Non-pigmented ciliary epithelial cell (primary cell): ENCODE data around the gene MTNR1A.
"Not testable (repeated sequence)": the region's sequence is repeated elsewhere in the genome, so short reads cannot be mapped to it uniquely, and the experiment has no call there.

ENCODE experiments used
- DNase-seq: peaks from one replicate; pipeline ENCODE4 v3.0.0-alpha.2; 2010; ENCODE audit warnings: low read depth

The MTNR1A gene

GRCh38 chr4:186561748-186562147 is 6.4 kb upstream of the MTNR1A start:
- DNase-seq: no peak

- no peak for DNase-seq
Observed at GRCh38 chr4:186560647-186561046, 5.3 kb upstream of the MTNR1A start.

GRCh38 chr4:186557486-186557885 is 2.1 kb upstream of the MTNR1A start:
- no peak for DNase-seq

- no peak for DNase-seq
Observed at GRCh38 chr4:186557061-186557460, 1.7 kb upstream of the MTNR1A start.

- DNase-seq: no peak
Observed at GRCh38 chr4:186554539-186554913, 841 bp downstream of the MTNR1A start.

DNA sequence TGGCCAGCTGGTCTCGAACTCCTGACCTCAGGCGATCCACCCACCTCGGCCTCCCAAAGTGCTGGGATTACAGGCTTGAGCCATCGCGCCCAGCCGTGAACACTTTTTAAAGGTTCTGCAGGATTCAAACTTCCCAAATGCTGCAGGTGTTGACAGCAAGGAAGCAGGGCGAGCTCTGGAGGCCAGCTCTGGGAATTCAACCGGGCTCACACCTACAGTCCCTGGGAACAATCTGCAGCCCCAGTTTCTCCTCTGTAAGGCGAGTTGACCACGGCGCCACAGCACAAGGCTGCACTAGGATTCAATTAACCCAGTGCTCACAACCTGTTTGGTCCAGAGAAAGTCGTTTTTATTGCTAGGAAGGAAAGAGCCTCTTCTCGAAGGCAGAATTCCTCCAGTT is 1.6 kb downstream of the MTNR1A start:
- DNase-seq: no peak

- no peak for DNase-seq
Observed at GRCh38 chr4:186551849-186552248, 3.5 kb downstream of the MTNR1A start.

DNA sequence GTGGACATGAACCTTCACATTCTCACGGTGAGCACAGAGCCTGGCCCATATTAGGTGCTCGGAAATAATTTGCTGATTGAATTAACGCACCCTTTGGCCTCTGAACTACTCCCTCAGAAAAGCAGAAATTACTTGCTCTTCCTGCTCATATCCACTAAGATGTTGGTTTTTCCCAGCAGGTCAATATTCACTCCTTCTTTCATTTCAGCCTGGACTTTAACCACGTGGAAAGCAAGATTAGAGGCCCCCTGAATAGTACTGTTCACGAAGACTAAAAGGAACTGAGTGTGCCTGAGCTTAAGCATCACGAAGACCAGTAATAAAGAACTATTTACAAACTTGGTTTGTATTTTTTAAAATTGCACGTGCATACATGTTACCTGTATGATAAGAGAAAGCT is 9.9 kb downstream of the MTNR1A start:
- no peak for DNase-seq

DNA sequence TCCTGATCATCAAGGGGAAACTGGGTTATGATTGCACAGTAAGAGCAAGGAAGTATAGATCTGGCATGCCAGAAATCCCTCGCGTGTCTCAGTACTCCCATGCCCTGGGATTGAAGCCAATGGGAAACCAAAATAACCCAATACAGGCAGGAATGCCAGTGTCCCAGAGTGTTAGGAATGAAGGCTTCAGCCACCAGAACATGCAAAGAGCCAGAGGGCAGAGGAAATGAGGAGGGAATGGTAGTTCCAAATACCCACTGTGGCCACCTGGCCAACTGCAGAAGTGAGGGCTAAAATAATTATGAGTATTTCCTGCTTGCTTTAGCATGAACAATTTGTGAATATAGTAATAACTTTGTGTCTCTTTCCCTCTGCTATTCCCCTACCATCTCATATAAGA is 12.2 kb downstream of the MTNR1A start:
- DNase-seq: no peak

DNA sequence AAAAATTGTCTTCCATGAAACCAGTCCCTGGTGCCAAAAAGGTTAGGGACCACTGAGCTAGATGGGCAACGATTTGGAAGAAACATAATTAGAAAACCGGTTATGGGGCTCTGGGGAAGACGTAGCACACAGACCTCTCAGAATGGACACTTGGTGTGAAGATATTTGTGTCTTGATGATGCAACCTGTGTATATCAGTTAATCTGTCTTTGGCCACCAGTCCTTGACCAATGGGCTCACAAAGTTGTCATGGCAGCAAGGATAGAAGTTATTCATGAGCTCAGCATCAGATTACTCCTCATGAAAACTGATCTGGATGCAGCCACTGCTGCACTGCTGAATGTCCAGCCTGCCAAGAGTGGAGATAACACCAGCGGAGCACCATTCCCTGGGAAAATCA is 13.6 kb downstream of the MTNR1A start:
- DNase-seq: no peak

- DNase-seq: no peak
Observed at GRCh38 chr4:186537843-186538521, 17.4 kb downstream of the MTNR1A start.

DNA sequence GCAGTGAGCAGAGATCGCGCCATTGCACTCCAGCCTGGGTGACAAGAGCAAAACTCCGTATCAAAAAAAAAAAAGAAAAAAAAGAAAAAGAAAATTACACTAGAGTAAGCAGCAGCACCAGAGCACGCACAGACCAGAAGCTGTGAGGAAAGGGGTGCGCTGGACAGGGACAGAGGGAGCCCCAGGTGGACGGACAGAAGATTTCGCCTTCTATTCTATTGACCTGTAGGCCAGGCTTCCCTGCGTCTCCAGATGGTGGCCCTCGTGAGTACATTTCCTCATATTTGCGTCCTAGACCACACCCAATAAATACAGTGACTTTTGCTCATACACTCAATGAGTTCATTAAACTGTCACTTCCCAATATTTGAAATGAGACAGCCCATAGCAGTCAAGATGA is 19.1 kb downstream of the MTNR1A start:
- DNase-seq: no peak

- no peak for DNase-seq
Observed at GRCh38 chr4:186534056-186534455, 21.3 kb downstream of the MTNR1A start.

GRCh38 chr4:186523927-186524326 is 31.4 kb downstream of the MTNR1A start:
- DNase-seq: not testable (repeated sequence)

DNA sequence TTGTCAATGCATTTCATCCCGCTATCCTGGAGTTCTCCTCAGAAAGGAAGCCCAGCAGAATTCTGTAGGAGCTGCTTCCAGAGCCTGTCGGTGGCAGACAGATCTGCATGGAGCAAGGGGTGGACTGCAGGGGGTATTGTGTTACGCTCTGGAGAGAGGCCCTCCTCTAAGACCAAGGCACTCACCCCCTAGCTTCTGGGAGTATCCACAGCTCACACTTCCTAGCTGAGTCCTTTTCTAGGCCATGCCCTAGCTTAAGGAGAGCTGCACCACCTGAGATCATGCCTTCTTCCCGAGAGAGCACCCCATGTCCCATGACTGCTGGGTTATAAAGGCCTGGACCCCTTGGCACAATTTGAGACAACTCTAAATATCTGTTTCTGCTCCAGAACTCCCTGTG is 39.1 kb downstream of the MTNR1A start:
- no peak for DNase-seq

- DNase-seq: no peak
Observed at GRCh38 chr4:186514271-186514950, 41.0 kb downstream of the MTNR1A start.

DNA sequence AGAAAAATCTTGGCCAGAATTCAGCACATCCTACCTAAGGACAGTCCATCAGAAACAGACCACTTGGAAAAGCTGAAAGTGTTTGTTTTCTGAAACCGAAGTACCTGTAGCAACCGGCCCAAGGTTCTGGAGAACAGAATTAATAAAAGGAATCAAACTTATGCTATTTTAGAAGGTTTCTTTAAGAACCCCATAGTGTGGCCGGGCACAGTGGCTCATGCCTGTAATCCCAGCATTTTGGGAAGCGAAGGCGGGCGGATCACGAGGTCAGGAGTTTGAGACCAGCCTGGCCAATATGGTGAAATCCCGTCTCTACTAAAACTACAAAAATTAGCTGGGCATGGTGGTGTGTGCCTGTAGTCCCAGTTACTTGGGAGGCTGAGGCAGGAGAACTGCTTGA is 50.6 kb downstream of the MTNR1A start:
- DNase-seq: not testable (repeated sequence)

DNA sequence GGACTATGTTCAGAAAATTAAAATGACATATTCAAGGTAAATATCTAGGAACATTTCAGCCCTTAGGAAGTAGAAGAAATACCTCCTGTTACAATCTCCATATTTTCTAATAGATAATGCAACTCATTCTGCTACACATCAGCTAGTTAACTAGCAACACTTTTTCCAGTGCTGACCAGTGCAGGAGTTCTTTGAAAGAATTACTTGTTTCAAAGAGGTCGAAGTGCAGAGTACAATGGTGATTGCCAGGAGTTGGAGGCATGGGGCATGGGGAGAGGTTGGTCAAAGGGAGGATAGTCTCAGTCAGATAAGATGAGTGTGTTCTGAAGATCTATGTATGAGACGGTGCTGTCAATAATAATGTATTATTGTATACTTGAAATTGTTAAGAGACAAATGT is 53.1 kb downstream of the MTNR1A start:
- no peak for DNase-seq

DNA sequence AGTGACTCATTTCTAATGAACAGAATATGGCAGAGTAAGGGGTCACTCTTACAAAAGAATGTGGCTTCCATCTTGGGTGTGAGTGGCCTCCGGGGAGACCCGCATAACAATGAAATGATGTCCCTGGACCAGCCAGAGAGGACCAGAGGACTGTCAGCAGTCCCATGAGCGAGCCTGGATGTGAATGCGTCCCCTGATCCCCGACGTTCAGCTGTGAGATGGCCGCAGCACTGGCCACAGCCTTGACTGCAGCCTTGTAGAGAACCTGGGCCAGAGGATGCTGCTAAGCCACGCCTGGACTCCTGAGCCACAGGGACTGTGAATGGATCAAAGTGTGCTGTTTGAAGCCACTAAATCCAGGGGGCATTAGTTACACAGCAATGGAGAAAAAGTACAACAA is 53.8 kb downstream of the MTNR1A start:
- no peak for DNase-seq

DNA sequence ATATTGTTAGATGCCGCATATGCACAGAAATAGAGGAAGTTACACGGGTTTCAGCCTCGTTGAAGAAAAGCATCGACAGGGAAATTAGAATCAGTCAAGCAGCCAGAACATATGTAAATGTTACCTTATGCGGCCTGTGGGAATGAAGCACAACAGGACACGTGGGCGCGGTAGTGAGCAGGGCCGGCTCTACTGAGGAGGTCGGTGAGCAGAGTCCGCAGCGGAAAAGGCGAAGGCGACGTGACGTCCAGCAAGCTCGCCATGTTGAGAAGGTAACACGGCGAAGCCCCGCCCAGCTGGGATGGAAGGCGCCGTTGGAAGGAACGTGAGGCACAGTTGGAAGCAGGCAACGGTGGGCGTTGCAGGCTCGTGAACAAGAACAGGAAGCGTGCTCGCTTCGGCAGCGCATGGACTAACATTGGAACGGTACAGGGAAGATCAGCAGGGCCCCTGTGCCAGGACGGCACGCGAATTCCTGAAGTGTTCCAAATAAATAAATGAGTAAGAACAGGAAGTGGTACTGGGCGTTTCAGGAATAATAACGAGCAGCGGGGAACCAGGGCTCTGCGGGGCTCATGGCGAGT is 54.6 kb downstream of the MTNR1A start:
- no peak for DNase-seq

DNA sequence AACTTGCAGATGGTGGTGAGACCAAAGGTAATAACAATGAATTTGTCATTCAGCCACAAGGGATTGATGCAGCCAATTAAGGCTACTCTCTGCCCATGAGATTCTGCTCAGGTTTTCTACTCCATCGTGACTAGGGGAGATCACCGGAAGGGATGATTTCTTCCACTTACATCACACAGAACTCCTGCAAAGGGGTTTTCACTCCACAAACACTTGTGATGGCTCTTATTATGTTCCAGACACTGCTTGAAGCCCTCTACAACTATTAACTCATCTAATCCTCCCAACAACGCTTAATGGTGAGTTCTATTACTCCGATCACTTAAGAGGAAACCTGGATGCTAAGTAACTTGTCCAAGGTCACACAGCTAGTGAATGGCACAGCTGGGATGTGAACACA is 55.9 kb downstream of the MTNR1A start:
- DNase-seq: no peak

- DNase-seq: no peak
Observed at GRCh38 chr4:186497043-186497442, 58.3 kb downstream of the MTNR1A start.

DNA sequence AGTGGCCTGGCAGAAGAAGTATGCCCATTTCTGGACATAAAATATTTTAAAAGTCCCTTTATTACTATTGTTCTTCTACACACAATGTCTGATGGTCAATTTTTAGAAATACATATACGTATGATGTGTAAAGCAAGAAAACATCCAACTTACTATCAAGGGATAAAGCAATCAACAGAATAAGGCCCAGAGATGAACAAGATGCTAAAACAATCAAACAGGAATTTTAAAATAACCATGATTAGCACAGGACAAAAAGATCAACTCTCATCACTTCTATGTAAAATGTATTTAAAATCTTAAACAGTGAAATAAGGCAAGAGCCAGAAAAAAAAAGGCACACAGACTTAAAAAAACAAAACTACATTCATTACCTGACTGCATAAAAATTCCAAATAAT is 60.9 kb downstream of the MTNR1A start:
- no peak for DNase-seq

DNA sequence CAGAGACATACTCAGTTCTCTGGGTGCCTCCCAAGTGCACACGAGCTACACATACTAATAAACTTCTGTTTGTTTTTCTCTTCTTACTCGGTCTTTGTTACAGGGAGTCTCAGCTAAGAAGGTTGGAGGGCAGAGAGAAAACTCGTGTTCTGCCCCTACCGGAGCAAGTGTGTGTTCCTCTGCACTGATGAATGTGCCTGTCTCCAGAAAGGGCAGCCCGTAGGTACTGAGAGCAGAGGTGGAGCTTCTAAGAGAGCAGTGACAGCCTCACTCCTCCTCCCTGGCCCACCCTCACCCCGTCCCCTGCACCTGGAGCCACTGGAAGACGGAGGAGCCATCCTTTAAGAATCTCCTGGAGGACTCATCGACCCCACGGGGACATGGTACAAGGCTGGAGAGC is 67.6 kb downstream of the MTNR1A start:
- DNase-seq: no peak
